SK-N-MC (cell line): ENCODE data around the gene FARP2.

Source experiments
- DNase-seq: peaks from one replicate; pipeline ENCODE4 v3.0.0-alpha.2; 2011; ENCODE audit warnings: low read depth, low spot score
- H3K27ac ChIP-seq: fragments of 200-600 bp; sonication (generic); 2 replicates; pipeline ENCODE4 v1.5.1; 2016; ENCODE audit warnings: mixed run types
- H3K36me3 ChIP-seq: fragments of 200-600 bp; sonication (generic); 2 replicates; pipeline ENCODE4 v1.6.1; 2017; ENCODE audit warnings: antibody characterized with exemption, low read length, mixed read lengths; ENCODE audit not compliant: insufficient read depth
- H3K4me3 ChIP-seq: fragments of 200-600 bp; sonication (generic); 2 replicates; pipeline ENCODE4 v1.5.1; 2016
- H3K9ac ChIP-seq: fragments of 200-600 bp; sonication (generic); 2 replicates; pipeline ENCODE4 v1.8.0; 2017; ENCODE audit warnings: mixed run types, mixed read lengths; ENCODE audit not compliant: insufficient read length
- H3K9me3 ChIP-seq: fragments of 200-600 bp; sonication (generic); 2 replicates; pipeline ENCODE4 v1.6.1; 2017; ENCODE audit warnings: low read depth, mild to moderate bottlenecking, antibody characterized with exemption, low read length, moderate library complexity, mixed read lengths
- EZH2 ChIP-seq: fragments of 200-600 bp; sonication (generic); IDR thresholded peaks from one replicate; pipeline ENCODE4 v1.6.1; 2017; ENCODE audit warnings: antibody characterized with exemption
- FOXP2 ChIP-seq: optimal IDR thresholded peaks from 2 replicates; pipeline ENCODE3; 2011; ENCODE audit warnings: mild to moderate bottlenecking, moderate library complexity; ENCODE audit not compliant: insufficient read depth; ENCODE audit errors: extremely low read length, control extremely low read depth
- POLR2AphosphoS5 ChIP-seq: IDR thresholded peaks from 2 replicates; pipeline ENCODE4 v1.6.1; 2012; ENCODE audit warnings: mild to moderate bottlenecking, low read depth, low read length, borderline replicate concordance

Gene FARP2

GRCh38 chr2:241532733-241533601 lies 176.9 kb downstream of the FARP2 start:
- H3K36me3 ChIP-seq = no peaks in the 10 kb centered on the region
- no peak overlapping the region for H3K9ac ChIP-seq
- H3K9me3 ChIP-seq = no peaks in the 10 kb centered on the region
- H3K4me3 ChIP-seq = no peak overlapping the region
- no peak overlapping the region for H3K27ac ChIP-seq
- TF ChIP-seq FOXP2 = no peak
- TF ChIP-seq EZH2 = no peak
- TF ChIP-seq POLR2AphosphoS5 = no peak
- no peak for DNase-seq

- H3K27ac ChIP-seq = no peak overlapping the region
- TF ChIP-seq POLR2AphosphoS5 = no peak
- TF ChIP-seq FOXP2 = no peak
- TF ChIP-seq EZH2 = no peak
- no peak for DNase-seq
- H3K4me3 ChIP-seq = no peak overlapping the region
- H3K36me3 ChIP-seq = no peaks in the 10 kb centered on the region
- no peak overlapping the region for H3K9ac ChIP-seq
- no peaks in the 10 kb centered on the region for H3K9me3 ChIP-seq
Observed at GRCh38 chr2:241534293-241534692, 178.2 kb downstream of the FARP2 start.

- TF ChIP-seq FOXP2 (no peak), POLR2AphosphoS5 (no peak), EZH2 (no peak)
- no peaks in the 10 kb centered on the region for H3K36me3 ChIP-seq
- no peaks in the 10 kb centered on the region for H3K9me3 ChIP-seq
- no peak overlapping the region for H3K4me3 ChIP-seq
- H3K9ac ChIP-seq = no peak overlapping the region
- no peak overlapping the region for H3K27ac ChIP-seq
- DNase-seq = no peak
Observed at GRCh38 chr2:241534701-241535375, 178.8 kb downstream of the FARP2 start.

- H3K4me3 ChIP-seq = no peak overlapping the region
- no peak overlapping the region for H3K27ac ChIP-seq
- TF ChIP-seq FOXP2 = no peak
- no peak for TF ChIP-seq POLR2AphosphoS5
- TF ChIP-seq EZH2 = no peak
- DNase-seq = no peak
- no peaks in the 10 kb centered on the region for H3K9me3 ChIP-seq
- H3K9ac ChIP-seq = no peak overlapping the region
- H3K36me3 ChIP-seq = no peaks in the 10 kb centered on the region
Observed at GRCh38 chr2:241535871-241536655, 180.0 kb downstream of the FARP2 start.

- Histone ChIP-seq H3K27ac (no peak overlapping the region), H3K4me3 (no peak overlapping the region), H3K9ac (no peak overlapping the region), H3K36me3 (no peaks in the 10 kb centered on the region), H3K9me3 (no peaks in the 10 kb centered on the region)
- DNase-seq = no peak
- TF ChIP-seq EZH2 = no peak
- TF ChIP-seq POLR2AphosphoS5 = no peak
- no peak for TF ChIP-seq FOXP2
Observed at GRCh38 chr2:241538838-241539615, 182.9 kb downstream of the FARP2 start.

GRCh38 chr2:241539616-241540374 lies 183.7 kb downstream of the FARP2 start:
- no peak overlapping the region for H3K4me3 ChIP-seq
- H3K36me3 ChIP-seq = no peaks in the 10 kb centered on the region
- DNase-seq = no peak
- H3K9me3 ChIP-seq = no peaks in the 10 kb centered on the region
- TF ChIP-seq EZH2 (no peak), FOXP2 (no peak), POLR2AphosphoS5 (no peak)
- no peak overlapping the region for H3K27ac ChIP-seq
- H3K9ac ChIP-seq = no peak overlapping the region

GRCh38 chr2:241540401-241540770 lies 184.3 kb downstream of the FARP2 start:
- H3K9ac ChIP-seq = no peak overlapping the region
- H3K4me3 ChIP-seq = no peak overlapping the region

More at GRCh38 chr2:241540401-241540770, 184.3 kb downstream of the FARP2 start:
- no peak overlapping the region for H3K27ac ChIP-seq
- no peak for DNase-seq
- TF ChIP-seq EZH2 (no peak), POLR2AphosphoS5 (no peak), FOXP2 (no peak)
- no peaks in the 10 kb centered on the region for H3K36me3 ChIP-seq
- no peaks in the 10 kb centered on the region for H3K9me3 ChIP-seq
